K562 (cell line): ENCODE data around the gene RESF1. TPM values are rescaled to one million over a fixed set of nuclear protein-coding genes. Genes with fewer than 3 reads are reported as not detected.

Source experiments
- CBX3 ChIP-seq, 2 experiments: IDR thresholded peaks; 1 replicate in 1 of 2; 2 replicates in 1 of 2; pipeline ENCODE4 v1.6.1; 2012; ENCODE audit warnings: inconsistent platforms in 2 of 2, low read length in 2 of 2, borderline replicate concordance in 1 of 2, control low read depth in 1 of 2
- CXXC5 ChIP-seq: fragments of 250-450 bp; sonication (Bioruptor Pico); IDR thresholded peaks from 2 replicates; pipeline ENCODE4 v1.8.0; 2022; ENCODE audit warnings: inconsistent platforms, mild to moderate bottlenecking, moderate library complexity
- ETV6 ChIP-seq, 3 experiments: fragments of 150-350 bp in 1 of 3; sonication (generic) in 1 of 3; formaldehyde crosslinking in 1 of 3; IDR thresholded peaks; 2 replicates each; pipeline versions ENCODE4 v1.6.1 to v1.8.0; 2014 to 2022; ENCODE audit warnings: borderline replicate concordance in 2 of 3, low read depth in 2 of 3, antibody characterized with exemption in 1 of 3, low read length in 1 of 3, mild to moderate bottlenecking in 1 of 3, missing genetic modification reagents in 1 of 3
- ILK ChIP-seq: fragments of 450-650 bp; IDR thresholded peaks from 2 replicates; pipeline ENCODE4 v1.6.1; 2016; ENCODE audit warnings: missing genetic modification characterization, low read depth, mild to moderate bottlenecking, missing compliant biosample characterization, moderate library complexity, borderline replicate concordance
- JUND ChIP-seq, 2 experiments: IDR thresholded peaks; 2 replicates in 1 of 2; 3 replicates in 1 of 2; pipeline ENCODE4 v1.6.1; 2011; ENCODE audit warnings: borderline replicate concordance in 2 of 2, low read depth in 2 of 2, low read length in 2 of 2, improper control_type of control experiment in 1 of 2, missing biosample characterization in 1 of 2, missing genetic modification characterization in 1 of 2, missing genetic modification reagents in 1 of 2
- KAT8 ChIP-seq: fragments of 450-650 bp; IDR thresholded peaks from 2 replicates; pipeline ENCODE4 v1.6.1; 2016; ENCODE audit warnings: low read depth, mild to moderate bottlenecking
- NBN ChIP-seq: fragments of 450-650 bp; IDR thresholded peaks from 2 replicates; pipeline ENCODE4 v1.6.1; 2016; ENCODE audit warnings: low read depth, mild to moderate bottlenecking
- NELFE ChIP-seq: IDR thresholded peaks from 2 replicates; pipeline ENCODE4 v1.6.1; 2011; ENCODE audit warnings: mild to moderate bottlenecking; ENCODE audit not compliant: insufficient read depth, insufficient read length
- POLR2A ChIP-seq: fragments of 450-650 bp; conservative IDR thresholded peaks from 2 replicates; pipeline ENCODE4 v1.6.1; 2016
- SIN3B ChIP-seq: fragments of 450-650 bp; IDR thresholded peaks from 2 replicates; pipeline ENCODE4 v1.6.1; 2017; ENCODE audit warnings: low read depth, mild to moderate bottlenecking, moderate library complexity
- TAF7 ChIP-seq: fragments of 450-650 bp; IDR thresholded peaks from 2 replicates; pipeline ENCODE4 v1.6.1; 2016; ENCODE audit warnings: missing genetic modification characterization, missing compliant biosample characterization
- TCF3 ChIP-seq: sonication (generic); formaldehyde crosslinking; IDR thresholded peaks from 2 replicates; pipeline ENCODE4 v1.4.0; 2020; ENCODE audit warnings: mild to moderate bottlenecking, missing genetic modification reagents
- ZBED1 ChIP-seq: IDR thresholded peaks from 2 replicates; pipeline ENCODE4 v1.6.1; 2014
- ZFP36 ChIP-seq: fragments of 150-350 bp; IDR thresholded peaks from 2 replicates; pipeline ENCODE4 v1.6.1; 2018; ENCODE audit warnings: low read length, low read depth; ENCODE audit not compliant: partially characterized antibody
- ZNF124 ChIP-seq: sonication (generic); formaldehyde crosslinking; IDR thresholded peaks from 2 replicates; pipeline ENCODE4 v1.8.1; 2022; ENCODE audit warnings: missing genetic modification reagents
- ZNF263 ChIP-seq: sonication (generic); formaldehyde crosslinking; IDR thresholded peaks from 2 replicates; pipeline ENCODE4 v1.8.0; 2022; ENCODE audit warnings: mild to moderate bottlenecking, missing genetic modification reagents, borderline replicate concordance
- polyA plus RNA-seq, 8 experiments: library from polyadenylated mRNA; depleted of rRNA in 4 of 8; stranded (reverse) in 5 of 8; unstranded in 3 of 8; fragments of >200 nt; fragmentation: Nextera tagmentation in 2 of 8; fragmentation: Illumina TruSeq in 1 of 8; extraction: Ambion mirVana in 2 of 8; extraction: Trizol in 1 of 8; gene quantifications; 2 replicates each; pipeline versions ENCODE4 v1.2.1 to v1.2.3, GENCODE V29; 2011 to 2014; ENCODE audit warnings: inconsistent platforms in 1 of 8, missing spikeins in 1 of 8
- total RNA-seq, 7 experiments: library from RNA; depleted of rRNA in 6 of 7; stranded (reverse); fragments of >200 nt in 6 of 7; fragmentation: Illumina TruSeq in 2 of 7; extraction: Trizol in 2 of 7; gene quantifications; 2 replicates each; pipeline versions ENCODE4 v1.2.1 to v1.2.3, GENCODE V29; 2011 to 2021; ENCODE audit warnings: low replicate concordance in 1 of 7
- TF ChIP-seq, protein P1 (sequence below), 2 experiments: fragments of 450-650 bp; IDR thresholded peaks; 2 replicates each; pipeline ENCODE4 v1.6.1; 2016
- TF ChIP-seq, protein P2 (sequence below): sonication (generic); formaldehyde crosslinking; IDR thresholded peaks from 2 replicates; pipeline ENCODE4 v1.8.0; 2022; ENCODE audit warnings: mild to moderate bottlenecking, missing genetic modification reagents
- TF ChIP-seq, protein P3 (sequence below), 2 experiments: fragments of 150-350 bp in 1 of 2; IDR thresholded peaks; 2 replicates each; pipeline ENCODE4 v1.6.1; 2012 to 2016; ENCODE audit warnings: low read depth in 2 of 2, low read length in 2 of 2, mild to moderate bottlenecking in 1 of 2, moderate library complexity in 1 of 2
- TF ChIP-seq, protein P4 (sequence below): fragments of 250-450 bp; sonication (Bioruptor Pico); IDR thresholded peaks from 2 replicates; pipeline ENCODE4 v1.4.0; 2020; ENCODE audit warnings: borderline replicate concordance

Gene RESF1
- total and polyA plus RNA-seq, 9 of the 15 experiments (the other 6 are each of a cell fraction or from before 2014, with no cell fraction given) = 21.5 to 121 (median 53.6) TPM

DNA sequence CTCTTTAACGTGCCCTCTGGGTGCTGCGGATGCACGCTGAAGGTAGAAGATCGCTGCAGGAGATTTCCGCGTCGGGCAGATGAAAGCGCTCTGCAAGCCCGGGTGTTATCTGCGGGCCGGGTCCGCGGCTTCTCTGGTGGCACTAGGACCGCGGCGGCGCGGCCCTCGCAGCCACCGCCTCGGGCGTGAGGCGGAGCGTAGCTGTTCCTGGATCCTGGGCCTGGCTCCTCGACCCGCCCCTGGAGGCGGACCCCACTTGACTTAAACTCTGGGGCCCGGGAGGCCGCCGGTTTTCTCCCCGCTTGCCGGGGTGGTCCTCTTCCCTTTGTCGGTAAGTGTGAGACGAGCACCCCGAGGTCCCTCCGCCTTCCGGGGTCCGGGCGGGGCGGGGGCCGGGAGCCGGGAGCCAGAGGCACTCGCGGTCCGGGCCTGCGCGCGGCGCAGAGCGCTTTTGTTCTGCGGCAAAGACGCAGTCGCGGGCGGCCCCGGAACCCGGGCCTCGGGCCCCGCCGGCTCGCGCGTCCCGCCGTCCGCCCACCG lies at the start of gene RESF1 (continued):
- TF ChIP-seq, protein P1, sequence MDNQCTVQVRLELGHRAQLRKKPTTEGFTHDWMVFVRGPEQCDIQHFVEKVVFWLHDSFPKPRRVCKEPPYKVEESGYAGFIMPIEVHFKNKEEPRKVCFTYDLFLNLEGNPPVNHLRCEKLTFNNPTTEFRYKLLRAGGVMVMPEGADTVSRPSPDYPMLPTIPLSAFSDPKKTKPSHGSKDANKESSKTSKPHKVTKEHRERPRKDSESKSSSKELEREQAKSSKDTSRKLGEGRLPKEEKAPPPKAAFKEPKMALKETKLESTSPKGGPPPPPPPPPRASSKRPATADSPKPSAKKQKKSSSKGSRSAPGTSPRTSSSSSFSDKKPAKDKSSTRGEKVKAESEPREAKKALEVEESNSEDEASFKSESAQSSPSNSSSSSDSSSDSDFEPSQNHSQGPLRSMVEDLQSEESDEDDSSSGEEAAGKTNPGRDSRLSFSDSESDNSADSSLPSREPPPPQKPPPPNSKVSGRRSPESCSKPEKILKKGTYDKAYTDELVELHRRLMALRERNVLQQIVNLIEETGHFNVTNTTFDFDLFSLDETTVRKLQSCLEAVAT (IDR thresholded peaks at IDR 0.05) = peak in 1 of 2 experiments; percentile 85; a peak in 1 of 4 replicates
- TF ChIP-seq NELFE (no peak), TAF7 (peak; percentile 33; the same call in 1 of the 2 replicates), CXXC5 (CRISPR knock-in tag) (peak; percentile 98), SIN3B (peak; percentile 67; the same call in 1 of the 2 replicates), JUND (IDR thresholded peaks at IDR 0.05; ENCODE audit: borderline replicate concordance, low read depth, low read length) (peak; percentile 65; the same call in 1 of the 2 replicates), JUND (tag; IDR thresholded peaks at IDR 0.05; ENCODE audit: borderline replicate concordance, low read depth, low read length) (no peak; the same call in 2 of the 3 replicates), ZNF263 (CRISPR knock-in tag) (0 out of 2 replicates have a peak, but pooled peaks have one; percentile 43), ILK (tag) (no peak), POLR2A (peak; percentile 74), KAT8 (no peak), CBX3 (IDR thresholded peaks at IDR 0.05; ENCODE audit: borderline replicate concordance in 1 of 2, low read length in 2 of 2) (peak in 1 of 2 experiments; percentile 76; a peak in 1 of 3 replicates), ZFP36 (peak; percentile 13), ETV6 (IDR thresholded peaks at IDR 0.05; ENCODE audit: borderline replicate concordance in 1 of 2, low read depth in 2 of 2, low read length in 1 of 2) (no peak), ETV6 (CRISPR knock-in tag; IDR thresholded peaks at IDR 0.05; ENCODE audit: borderline replicate concordance) (no peak), NBN (peak; percentile 73; the same call in 1 of the 2 replicates), ZNF124 (CRISPR knock-in tag) (no peak), ZBED1 (0 out of 2 replicates have a peak, but pooled peaks have one; percentile 39), TCF3 (CRISPR knock-in tag) (peak; percentile 49; the same call in 1 of the 2 replicates)
- TF ChIP-seq, protein P2, sequence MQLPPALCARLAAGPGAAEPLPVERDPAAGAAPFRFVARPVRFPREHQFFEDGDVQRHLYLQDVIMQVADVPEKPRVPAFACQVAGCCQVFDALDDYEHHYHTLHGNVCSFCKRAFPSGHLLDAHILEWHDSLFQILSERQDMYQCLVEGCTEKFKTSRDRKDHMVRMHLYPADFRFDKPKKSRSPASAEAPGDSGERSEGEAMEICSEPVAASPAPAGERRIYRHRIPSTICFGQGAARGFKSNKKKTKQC = peak; percentile 55; the same call in 1 of the 2 replicates
- TF ChIP-seq, protein P3, sequence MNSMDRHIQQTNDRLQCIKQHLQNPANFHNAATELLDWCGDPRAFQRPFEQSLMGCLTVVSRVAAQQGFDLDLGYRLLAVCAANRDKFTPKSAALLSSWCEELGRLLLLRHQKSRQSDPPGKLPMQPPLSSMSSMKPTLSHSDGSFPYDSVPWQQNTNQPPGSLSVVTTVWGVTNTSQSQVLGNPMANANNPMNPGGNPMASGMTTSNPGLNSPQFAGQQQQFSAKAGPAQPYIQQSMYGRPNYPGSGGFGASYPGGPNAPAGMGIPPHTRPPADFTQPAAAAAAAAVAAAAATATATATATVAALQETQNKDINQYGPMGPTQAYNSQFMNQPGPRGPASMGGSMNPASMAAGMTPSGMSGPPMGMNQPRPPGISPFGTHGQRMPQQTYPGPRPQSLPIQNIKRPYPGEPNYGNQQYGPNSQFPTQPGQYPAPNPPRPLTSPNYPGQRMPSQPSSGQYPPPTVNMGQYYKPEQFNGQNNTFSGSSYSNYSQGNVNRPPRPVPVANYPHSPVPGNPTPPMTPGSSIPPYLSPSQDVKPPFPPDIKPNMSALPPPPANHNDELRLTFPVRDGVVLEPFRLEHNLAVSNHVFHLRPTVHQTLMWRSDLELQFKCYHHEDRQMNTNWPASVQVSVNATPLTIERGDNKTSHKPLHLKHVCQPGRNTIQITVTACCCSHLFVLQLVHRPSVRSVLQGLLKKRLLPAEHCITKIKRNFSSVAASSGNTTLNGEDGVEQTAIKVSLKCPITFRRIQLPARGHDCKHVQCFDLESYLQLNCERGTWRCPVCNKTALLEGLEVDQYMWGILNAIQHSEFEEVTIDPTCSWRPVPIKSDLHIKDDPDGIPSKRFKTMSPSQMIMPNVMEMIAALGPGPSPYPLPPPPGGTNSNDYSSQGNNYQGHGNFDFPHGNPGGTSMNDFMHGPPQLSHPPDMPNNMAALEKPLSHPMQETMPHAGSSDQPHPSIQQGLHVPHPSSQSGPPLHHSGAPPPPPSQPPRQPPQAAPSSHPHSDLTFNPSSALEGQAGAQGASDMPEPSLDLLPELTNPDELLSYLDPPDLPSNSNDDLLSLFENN (IDR thresholded peaks at IDR 0.05; ENCODE audit: low read depth in 2 of 2, low read length in 2 of 2) = peak in 1 of 2 experiments; percentile 29; a peak in 1 of 4 replicates
- TF ChIP-seq, protein P4, sequence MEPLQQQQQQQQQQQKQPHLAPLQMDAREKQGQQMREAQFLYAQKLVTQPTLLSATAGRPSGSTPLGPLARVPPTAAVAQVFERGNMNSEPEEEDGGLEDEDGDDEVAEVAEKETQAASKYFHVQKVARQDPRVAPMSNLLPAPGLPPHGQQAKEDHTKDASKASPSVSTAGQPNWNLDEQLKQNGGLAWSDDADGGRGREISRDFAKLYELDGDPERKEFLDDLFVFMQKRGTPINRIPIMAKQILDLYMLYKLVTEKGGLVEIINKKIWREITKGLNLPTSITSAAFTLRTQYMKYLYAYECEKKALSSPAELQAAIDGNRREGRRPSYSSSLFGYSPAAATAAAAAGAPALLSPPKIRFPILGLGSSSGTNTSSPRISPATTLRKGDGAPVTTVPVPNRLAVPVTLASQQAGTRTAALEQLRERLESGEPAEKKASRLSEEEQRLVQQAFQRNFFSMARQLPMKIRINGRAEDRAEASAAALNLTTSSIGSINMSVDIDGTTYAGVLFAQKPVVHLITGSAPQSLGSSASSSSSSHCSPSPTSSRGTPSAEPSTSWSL (CRISPR knock-in tag) = no peak
